ENCODE results near the gene ZSWIM6. TPM values are rescaled to one million over a fixed set of nuclear protein-coding genes. Genes with fewer than 3 reads are reported as not detected.

Gene ZSWIM6
- polyA plus RNA-seq, 1 of the 3 experiments (the other 2 are of a cell fraction), result 7.4 TPM

DNA sequence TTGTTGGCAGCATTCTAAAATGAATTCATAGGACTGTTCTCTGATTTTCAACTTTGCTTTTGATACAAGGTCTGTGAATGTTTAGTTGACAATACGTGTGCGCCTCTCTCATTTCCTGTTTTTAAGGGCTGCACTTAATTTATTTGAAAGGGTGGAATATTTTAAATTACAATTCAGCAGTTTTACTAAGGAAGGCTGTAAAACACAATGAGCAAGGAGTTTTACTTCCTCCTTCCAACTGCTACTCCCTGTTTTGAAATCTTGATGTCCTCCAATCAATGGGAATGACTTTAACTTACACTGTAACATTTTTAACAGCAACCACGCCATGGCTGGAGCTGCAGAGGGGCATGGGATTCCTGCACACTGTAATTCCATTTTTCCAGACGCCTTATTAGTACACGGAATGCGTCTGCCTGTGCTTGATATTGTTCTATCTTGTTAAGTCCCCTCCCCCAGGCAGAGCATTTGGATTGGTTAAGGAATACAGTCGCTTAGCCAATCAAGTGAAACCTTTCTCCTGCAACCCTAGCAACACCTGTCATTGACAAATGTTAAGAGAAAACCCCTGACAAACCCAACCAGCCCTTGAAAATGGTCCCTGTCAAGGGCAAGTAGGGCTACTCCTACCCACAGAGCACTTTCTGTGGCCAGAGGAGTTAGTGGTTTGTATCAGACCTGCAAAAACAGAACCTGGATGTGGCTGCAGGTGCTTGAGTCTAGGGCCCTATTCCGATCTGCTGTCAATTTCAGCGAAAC lies 12.5 kb upstream of the ZSWIM6 start:
- ChIA-PET CTCF (interaction anchor here (1.2 kb wide), 1 partner anchor 10 kb away, joined by 4 read pairs; no protein-coding TSS in a partner anchor), POLR2A (no interaction called here)
- no peak overlapping the region for H3K27ac ChIP-seq (ENCODE audit: low read depth in 2 of 2, low read length in 1 of 2)
- TF ChIP-seq RCOR1 (IDR thresholded peaks at IDR 0.05; ENCODE audit: low read length) (peak; percentile 88; the same call in 1 of the 2 replicates), MXI1 (IDR thresholded peaks at IDR 0.05; ENCODE audit: low read depth, low read length) (no peak), RFX5 (IDR thresholded peaks at IDR 0.05; ENCODE audit: low read length) (peak; percentile 91), EP300 (IDR thresholded peaks at IDR 0.05; ENCODE audit: borderline replicate concordance in 1 of 2, low read depth in 1 of 2, low read length in 1 of 2) (peak in 1 of 2 experiments; percentile 59; a peak in 1 of 4 replicates), EZH2phosphoT487 (IDR thresholded peaks at IDR 0.05; ENCODE audit: borderline replicate concordance, low read depth) (no peak), CTCF (IDR thresholded peaks at IDR 0.05) (no peak), FOSL2 (IDR thresholded peaks at IDR 0.05; ENCODE audit: borderline replicate concordance, low read depth) (no peak), JUND (IDR thresholded peaks at IDR 0.05) (no peak)
- TF ChIP-seq, protein P1, sequence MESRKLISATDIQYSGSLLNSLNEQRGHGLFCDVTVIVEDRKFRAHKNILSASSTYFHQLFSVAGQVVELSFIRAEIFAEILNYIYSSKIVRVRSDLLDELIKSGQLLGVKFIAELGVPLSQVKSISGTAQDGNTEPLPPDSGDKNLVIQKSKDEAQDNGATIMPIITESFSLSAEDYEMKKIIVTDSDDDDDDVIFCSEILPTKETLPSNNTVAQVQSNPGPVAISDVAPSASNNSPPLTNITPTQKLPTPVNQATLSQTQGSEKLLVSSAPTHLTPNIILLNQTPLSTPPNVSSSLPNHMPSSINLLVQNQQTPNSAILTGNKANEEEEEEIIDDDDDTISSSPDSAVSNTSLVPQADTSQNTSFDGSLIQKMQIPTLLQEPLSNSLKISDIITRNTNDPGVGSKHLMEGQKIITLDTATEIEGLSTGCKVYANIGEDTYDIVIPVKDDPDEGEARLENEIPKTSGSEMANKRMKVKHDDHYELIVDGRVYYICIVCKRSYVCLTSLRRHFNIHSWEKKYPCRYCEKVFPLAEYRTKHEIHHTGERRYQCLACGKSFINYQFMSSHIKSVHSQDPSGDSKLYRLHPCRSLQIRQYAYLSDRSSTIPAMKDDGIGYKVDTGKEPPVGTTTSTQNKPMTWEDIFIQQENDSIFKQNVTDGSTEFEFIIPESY (IDR thresholded peaks at IDR 0.05; ENCODE audit: borderline replicate concordance, low read depth), result no peak
- TF ChIP-seq, protein P2, sequence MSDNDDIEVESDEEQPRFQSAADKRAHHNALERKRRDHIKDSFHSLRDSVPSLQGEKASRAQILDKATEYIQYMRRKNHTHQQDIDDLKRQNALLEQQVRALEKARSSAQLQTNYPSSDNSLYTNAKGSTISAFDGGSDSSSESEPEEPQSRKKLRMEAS (IDR thresholded peaks at IDR 0.05; ENCODE audit: low read depth), result no peak
- TF ChIP-seq, protein P3, sequence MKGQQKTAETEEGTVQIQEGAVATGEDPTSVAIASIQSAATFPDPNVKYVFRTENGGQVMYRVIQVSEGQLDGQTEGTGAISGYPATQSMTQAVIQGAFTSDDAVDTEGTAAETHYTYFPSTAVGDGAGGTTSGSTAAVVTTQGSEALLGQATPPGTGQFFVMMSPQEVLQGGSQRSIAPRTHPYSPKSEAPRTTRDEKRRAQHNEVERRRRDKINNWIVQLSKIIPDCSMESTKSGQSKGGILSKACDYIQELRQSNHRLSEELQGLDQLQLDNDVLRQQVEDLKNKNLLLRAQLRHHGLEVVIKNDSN (IDR thresholded peaks at IDR 0.05; ENCODE audit: borderline replicate concordance, low read depth), result no peak
- no peaks in the 10 kb centered on the region for H3K36me3 ChIP-seq (replicated peaks in 1 of 2; ENCODE audit: control insufficient read depth in 1 of 2, insufficient read depth in 2 of 2, low read length in 1 of 2)
- no peaks in the 10 kb centered on the region for H3K9me2 ChIP-seq
- no peak overlapping the region for H3K9ac ChIP-seq
- no peak overlapping the region for H3K4me3 ChIP-seq (ENCODE audit: low read depth in 2 of 2, low read length in 1 of 2)
- H4K20me1 ChIP-seq (ENCODE audit: insufficient read depth), result no peaks in the 10 kb centered on the region
- WGBS (ENCODE audit: low lambda C conversion rate), result 87% methylated on average over 9 of the region's 9 CpGs
- H3K9me3 ChIP-seq, result no peaks in the 10 kb centered on the region
- peaks cover 7 to 23% of the 10 kb centered on the region in 2 experiments; a peak in 3 of 4 replicates for H3K4me1 ChIP-seq (ENCODE audit: control insufficient read depth in 1 of 2, insufficient read depth in 2 of 2, low read depth in 1 of 2, low read length in 1 of 2)
- H3K27me3 ChIP-seq (ENCODE audit: insufficient read depth), result no peaks in the 10 kb centered on the region
- H3K79me2 ChIP-seq (ENCODE audit: insufficient read depth), result no peaks in the 10 kb centered on the region
- H3K4me2 ChIP-seq, result no peak overlapping the region
- H2AFZ ChIP-seq (ENCODE audit: low read depth), result 0 out of 2 replicates have a peak overlapping the region, but pooled peaks have one; percentile 10
- DNase-seq, result peak; percentile 17
- peaks cover 7% of the 10 kb centered on the region for H3F3A ChIP-seq (replicated peaks; ENCODE audit: insufficient read depth)

Data from SK-N-SH (cell line).